ENCODE results near the gene ADGRE3.
"Not testable (repeated sequence)": the region's sequence is repeated elsewhere in the genome, so short reads cannot be mapped to it uniquely, and the experiment has no call there.

ADGRE3 gene

GRCh38 chr19:14595558-14595957, 79.1 kb downstream of the ADGRE3 start:
- DNase-seq = no peak

- not testable (repeated sequence) for DNase-seq
Measured at GRCh38 chr19:14589433-14589832, 85.2 kb downstream of the ADGRE3 start.

GRCh38 chr19:14585187-14585586, 89.5 kb downstream of the ADGRE3 start:
- not testable (repeated sequence) for DNase-seq

GRCh38 chr19:14584372-14584771, 90.3 kb downstream of the ADGRE3 start:
- not testable (repeated sequence) for DNase-seq

- no peak for DNase-seq
Measured at GRCh38 chr19:14582894-14583340, 91.7 kb downstream of the ADGRE3 start, which contains the start of gene CLEC17A. Gene CLEC17A (plus strand): TSS chr19:14583084. CDS start chr19:14583161, 77 bp downstream.

GRCh38 chr19:14580623-14581237, 93.9 kb downstream of the ADGRE3 start:
- no peak for DNase-seq

GRCh38 chr19:14577885-14578427, 96.7 kb downstream of the ADGRE3 start:
- DNase-seq = no peak

- DNase-seq = no peak
Measured at GRCh38 chr19:14577264-14577663, 97.4 kb downstream of the ADGRE3 start.

GRCh38 chr19:14576363-14576762, 98.3 kb downstream of the ADGRE3 start:
- no peak for DNase-seq

- DNase-seq = no peak
Measured at GRCh38 chr19:14575428-14575980, 99.1 kb downstream of the ADGRE3 start.

- peak; percentile 61 for DNase-seq
Measured at GRCh38 chr19:14571695-14572490, 102.8 kb downstream of the ADGRE3 start, which contains the start of gene NDUFB7. Gene NDUFB7 (minus strand): TSS chr19:14572066. CDS start chr19:14572000, 66 bp downstream.

GRCh38 chr19:14570864-14571527, 103.6 kb downstream of the ADGRE3 start:
- DNase-seq = no peak

All from NCI-H2081 treated with DMSO at 0.1 percent for 48 hours (cell line).